Type B pancreatic cell (in vitro differentiated cells): ENCODE measurements around the gene DENND1B. TPM values are rescaled to one million over a fixed set of nuclear protein-coding genes. Genes with fewer than 3 reads are reported as not detected.

ENCODE experiments used
- DNase-seq: peaks from one replicate; pipeline ENCODE4 v3.0.0; 2021; ENCODE audit warnings: mixed read lengths; ENCODE audit not compliant: unreplicated experiment; ENCODE audit errors: extremely low spot score
- H3K27ac Mint-ChIP-seq: 2 replicates; pipeline ENCODE4 v1.8.0; 2021; ENCODE audit warnings: mild to moderate bottlenecking, mixed read lengths
- H3K27me3 Mint-ChIP-seq: 2 replicates; pipeline ENCODE4 v1.8.0; 2021; ENCODE audit warnings: mixed read lengths
- H3K36me3 Mint-ChIP-seq: 2 replicates; pipeline ENCODE4 v1.8.0; 2021; ENCODE audit warnings: mixed read lengths
- H3K4me1 Mint-ChIP-seq: one replicate; pipeline ENCODE4 v1.8.0; 2021; ENCODE audit warnings: mixed read lengths; ENCODE audit not compliant: unreplicated experiment
- H3K4me3 Mint-ChIP-seq: 2 replicates; pipeline ENCODE4 v1.8.0; 2021; ENCODE audit warnings: mild to moderate bottlenecking, mixed read lengths
- H3K9me3 Mint-ChIP-seq: 2 replicates; pipeline ENCODE4 v1.8.0; 2021; ENCODE audit warnings: mixed read lengths
- CTCF ChIP-seq: fragments of 200-600 bp; sonication (generic); conservative IDR thresholded peaks from 2 replicates; pipeline ENCODE4 v1.5.0; 2021; ENCODE audit warnings: antibody characterized with exemption, mild to moderate bottlenecking
- total RNA-seq: library from RNA; stranded (reverse); gene quantifications from 2 replicates; pipeline ENCODE4 v1.2.1, GENCODE V29; 2021; ENCODE audit warnings: low replicate concordance

DENND1B gene
- total RNA-seq, 1 donor from 2014 or later, result 8.7 TPM

- no peak for DNase-seq
- Mint-ChIP-seq H3K4me3 (no peak overlapping the region), H3K27ac (no peak overlapping the region), H3K4me1 (peaks cover 12% of the 10 kb centered on the region), H3K9me3 (peaks cover 4% of the 10 kb centered on the region), H3K27me3 (no peaks in the 10 kb centered on the region), H3K36me3 (no peaks in the 10 kb centered on the region)
- no peak for TF ChIP-seq CTCF
These were observed 37.4 kb downstream of the DENND1B start for GRCh38 chr1:197737916-197738315.

GRCh38 chr1:197736685-197737084 lies 38.6 kb downstream of the DENND1B start:
- Mint-ChIP-seq H3K9me3 (peaks cover 4% of the 10 kb centered on the region), H3K27me3 (no peaks in the 10 kb centered on the region), H3K36me3 (no peaks in the 10 kb centered on the region), H3K27ac (peak overlapping the region; percentile 1), H3K4me3 (no peak overlapping the region), H3K4me1 (peaks cover 12% of the 10 kb centered on the region)
- no peak for TF ChIP-seq CTCF
- DNase-seq, result no peak

GRCh38 chr1:197735461-197735860 lies 39.8 kb downstream of the DENND1B start:
- Mint-ChIP-seq H3K4me1 (peaks cover 12% of the 10 kb centered on the region), H3K4me3 (no peak overlapping the region), H3K36me3 (no peaks in the 10 kb centered on the region), H3K9me3 (peaks cover 4% of the 10 kb centered on the region), H3K27ac (no peak overlapping the region), H3K27me3 (no peaks in the 10 kb centered on the region)
- no peak for TF ChIP-seq CTCF
- no peak for DNase-seq

GRCh38 chr1:197733324-197733723 lies 42.0 kb downstream of the DENND1B start:
- Mint-ChIP-seq H3K4me1 (peaks cover 12% of the 10 kb centered on the region), H3K9me3 (peaks cover 4% of the 10 kb centered on the region), H3K27me3 (no peaks in the 10 kb centered on the region), H3K36me3 (no peaks in the 10 kb centered on the region), H3K4me3 (peak overlapping the region; percentile 16), H3K27ac (peak overlapping the region; percentile 15)
- no peak for DNase-seq
- no peak for TF ChIP-seq CTCF

- H3K4me1 Mint-ChIP-seq, result peaks cover 12% of the 10 kb centered on the region
These were observed 43.1 kb downstream of the DENND1B start for GRCh38 chr1:197732187-197732586.

More at GRCh38 chr1:197732187-197732586, 43.1 kb downstream of the DENND1B start:
- no peak overlapping the region for H3K4me3 Mint-ChIP-seq
- H3K9me3 Mint-ChIP-seq, result peaks cover 4% of the 10 kb centered on the region
- no peak overlapping the region for H3K27ac Mint-ChIP-seq
- no peak for TF ChIP-seq CTCF
- no peaks in the 10 kb centered on the region for H3K36me3 Mint-ChIP-seq
- no peaks in the 10 kb centered on the region for H3K27me3 Mint-ChIP-seq
- DNase-seq, result no peak
